ENCODE data around the gene FLYWCH1. TPM values are rescaled to one million over a fixed set of nuclear protein-coding genes. Genes with fewer than 3 reads are reported as not detected.

Gene FLYWCH1
- total and polyA plus RNA-seq, 2 donors (not counting 1 experiment from before 2014, with no cell fraction given): 78.3 to 120 TPM

GRCh38 chr16:2946649-2947048, 34.9 kb downstream of the FLYWCH1 start:
- Histone ChIP-seq H3K4me2 (replicated peaks; ENCODE audit: low read depth, low read length, poor library complexity, severe bottlenecking) (no peak overlapping the region), H3K4me1 (ENCODE audit: control insufficient read depth in 2 of 2, insufficient read depth in 2 of 2, low read length in 2 of 2) (no peaks in the 10 kb centered on the region), H4K20me1 (ENCODE audit: control insufficient read depth, insufficient read depth, low read length, poor library complexity, severe bottlenecking) (no peaks in the 10 kb centered on the region), H3K27ac (ENCODE audit: low read length in 2 of 2) (no peak overlapping the region), H3K9ac (ENCODE audit: low read length) (no peak overlapping the region), H3K9me3 (ENCODE audit: control extremely low read depth in 1 of 3, control insufficient read depth in 2 of 3, insufficient read depth in 1 of 3, low read length in 2 of 3) (no peaks in the 10 kb centered on the region), H3K4me3 (ENCODE audit: control extremely low read depth in 1 of 5, extremely low read depth in 1 of 5, insufficient read depth in 1 of 5, low read depth in 2 of 5, low read length in 4 of 5) (no peak overlapping the region), H3K79me2 (ENCODE audit: control insufficient read depth, insufficient read depth, low read length) (no peaks in the 10 kb centered on the region), H2AFZ (ENCODE audit: insufficient read depth, low read depth, low read length, poor library complexity, severe bottlenecking) (no peak overlapping the region), H3K27me3 (replicated peaks in 1 of 4; ENCODE audit: control extremely low read depth in 1 of 4, control insufficient read depth in 3 of 4, insufficient read depth in 4 of 4, low read length in 3 of 4) (no peaks in the 10 kb centered on the region), H3K36me3 (replicated peaks in 1 of 2; ENCODE audit: control extremely low read depth in 1 of 2, control insufficient read depth in 1 of 2, extremely low read depth in 1 of 2, insufficient read depth in 2 of 2, low read length in 1 of 2) (peaks cover 0 to 7% of the 10 kb centered on the region in 2 experiments)
- H3K9me3 Mint-ChIP-seq (ENCODE audit: insufficient read depth): no peaks in the 10 kb centered on the region
- no peak overlapping the region for H3K4me3 Mint-ChIP-seq
- no peaks in the 10 kb centered on the region for H3K4me1 Mint-ChIP-seq
- CTCF ChIA-PET: interaction anchor here (0.9 kb wide), 1 partner anchor 13 kb away, joined by 3 read pairs; no protein-coding TSS in a partner anchor
- TF ChIP-seq, protein P1, sequence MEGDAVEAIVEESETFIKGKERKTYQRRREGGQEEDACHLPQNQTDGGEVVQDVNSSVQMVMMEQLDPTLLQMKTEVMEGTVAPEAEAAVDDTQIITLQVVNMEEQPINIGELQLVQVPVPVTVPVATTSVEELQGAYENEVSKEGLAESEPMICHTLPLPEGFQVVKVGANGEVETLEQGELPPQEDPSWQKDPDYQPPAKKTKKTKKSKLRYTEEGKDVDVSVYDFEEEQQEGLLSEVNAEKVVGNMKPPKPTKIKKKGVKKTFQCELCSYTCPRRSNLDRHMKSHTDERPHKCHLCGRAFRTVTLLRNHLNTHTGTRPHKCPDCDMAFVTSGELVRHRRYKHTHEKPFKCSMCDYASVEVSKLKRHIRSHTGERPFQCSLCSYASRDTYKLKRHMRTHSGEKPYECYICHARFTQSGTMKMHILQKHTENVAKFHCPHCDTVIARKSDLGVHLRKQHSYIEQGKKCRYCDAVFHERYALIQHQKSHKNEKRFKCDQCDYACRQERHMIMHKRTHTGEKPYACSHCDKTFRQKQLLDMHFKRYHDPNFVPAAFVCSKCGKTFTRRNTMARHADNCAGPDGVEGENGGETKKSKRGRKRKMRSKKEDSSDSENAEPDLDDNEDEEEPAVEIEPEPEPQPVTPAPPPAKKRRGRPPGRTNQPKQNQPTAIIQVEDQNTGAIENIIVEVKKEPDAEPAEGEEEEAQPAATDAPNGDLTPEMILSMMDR (IDR thresholded peaks at IDR 0.05): no peak
- no peak for TF ChIP-seq EZH2 (IDR thresholded peaks at IDR 0.05; ENCODE audit: borderline replicate concordance, insufficient read depth, low read depth, low read length, poor library complexity, severe bottlenecking)
- intact Hi-C loops (cut with micrococcal nuclease): no loop called here
- H3K27ac Mint-ChIP-seq: no peak overlapping the region
- no peak for DNase-seq
- no peak for ATAC-seq (ENCODE audit: low read depth)
- H3K27me3 Mint-ChIP-seq: no peaks in the 10 kb centered on the region
- POLR2A ChIA-PET: no interaction called here
- WGBS (ENCODE audit: insufficient coverage): 100% methylated on average over 2 of the region's 4 CpGs

GRCh38 chr16:2948807-2949704, 37.3 kb downstream of the FLYWCH1 start:
- no peaks in the 10 kb centered on the region for H3K9me3 Mint-ChIP-seq (ENCODE audit: insufficient read depth)
- WGBS (ENCODE audit: insufficient coverage): 90% methylated on average over 36 of the region's 36 CpGs
- Histone ChIP-seq H3K27me3 (replicated peaks in 1 of 4; ENCODE audit: control extremely low read depth in 1 of 4, control insufficient read depth in 3 of 4, insufficient read depth in 4 of 4, low read length in 3 of 4) (peaks cover 0 to 2% (median 0%) of the 10 kb centered on the region in 4 experiments), H2AFZ (ENCODE audit: insufficient read depth, low read depth, low read length, poor library complexity, severe bottlenecking) (no peak overlapping the region), H3K27ac (ENCODE audit: low read length in 2 of 2) (no peak overlapping the region), H3K9ac (ENCODE audit: low read length) (no peak overlapping the region), H3K79me2 (ENCODE audit: control insufficient read depth, insufficient read depth, low read length) (no peaks in the 10 kb centered on the region), H3K4me2 (replicated peaks; ENCODE audit: low read depth, low read length, poor library complexity, severe bottlenecking) (no peak overlapping the region), H4K20me1 (ENCODE audit: control insufficient read depth, insufficient read depth, low read length, poor library complexity, severe bottlenecking) (no peaks in the 10 kb centered on the region), H3K4me3 (ENCODE audit: control extremely low read depth in 1 of 5, extremely low read depth in 1 of 5, insufficient read depth in 1 of 5, low read depth in 2 of 5, low read length in 4 of 5) (no peak overlapping the region), H3K9me3 (ENCODE audit: control extremely low read depth in 1 of 3, control insufficient read depth in 2 of 3, insufficient read depth in 1 of 3, low read length in 2 of 3) (no peaks in the 10 kb centered on the region), H3K36me3 (replicated peaks in 1 of 2; ENCODE audit: control extremely low read depth in 1 of 2, control insufficient read depth in 1 of 2, extremely low read depth in 1 of 2, insufficient read depth in 2 of 2, low read length in 1 of 2) (peaks cover 0 to 3% of the 10 kb centered on the region in 2 experiments), H3K4me1 (ENCODE audit: control insufficient read depth in 2 of 2, insufficient read depth in 2 of 2, low read length in 2 of 2) (peaks cover 6 to 8% of the 10 kb centered on the region in 2 donors)
- no peak for TF ChIP-seq EZH2 (IDR thresholded peaks at IDR 0.05; ENCODE audit: borderline replicate concordance, insufficient read depth, low read depth, low read length, poor library complexity, severe bottlenecking)
- TF ChIP-seq, protein P1 (IDR thresholded peaks at IDR 0.05): no peak
- ChIA-PET POLR2A (no interaction called here), CTCF (no interaction called here)
- DNase-seq: no peak
- ATAC-seq (ENCODE audit: low read depth): no peak
- H3K27me3 Mint-ChIP-seq: no peaks in the 10 kb centered on the region
- no peak overlapping the region for H3K4me3 Mint-ChIP-seq
- intact Hi-C loops (cut with micrococcal nuclease): no loop called here
- no peaks in the 10 kb centered on the region for H3K4me1 Mint-ChIP-seq
- no peak overlapping the region for H3K27ac Mint-ChIP-seq

Data from B cell (primary cell).